HG03520 (cell line): ENCODE data around the gene FUT7.
"Not testable (repeated sequence)": the region's sequence is repeated elsewhere in the genome, so short reads cannot be mapped to it uniquely, and the experiment has no call there.

Experiments
- ATAC-seq: cut with Tn5 transposase; IDR thresholded peaks from one replicate; pipeline ENCODE4 v1.9.1; 2021; ENCODE audit warnings: mild to moderate bottlenecking, moderate library complexity; ENCODE audit not compliant: unreplicated experiment

FUT7 gene

DNA sequence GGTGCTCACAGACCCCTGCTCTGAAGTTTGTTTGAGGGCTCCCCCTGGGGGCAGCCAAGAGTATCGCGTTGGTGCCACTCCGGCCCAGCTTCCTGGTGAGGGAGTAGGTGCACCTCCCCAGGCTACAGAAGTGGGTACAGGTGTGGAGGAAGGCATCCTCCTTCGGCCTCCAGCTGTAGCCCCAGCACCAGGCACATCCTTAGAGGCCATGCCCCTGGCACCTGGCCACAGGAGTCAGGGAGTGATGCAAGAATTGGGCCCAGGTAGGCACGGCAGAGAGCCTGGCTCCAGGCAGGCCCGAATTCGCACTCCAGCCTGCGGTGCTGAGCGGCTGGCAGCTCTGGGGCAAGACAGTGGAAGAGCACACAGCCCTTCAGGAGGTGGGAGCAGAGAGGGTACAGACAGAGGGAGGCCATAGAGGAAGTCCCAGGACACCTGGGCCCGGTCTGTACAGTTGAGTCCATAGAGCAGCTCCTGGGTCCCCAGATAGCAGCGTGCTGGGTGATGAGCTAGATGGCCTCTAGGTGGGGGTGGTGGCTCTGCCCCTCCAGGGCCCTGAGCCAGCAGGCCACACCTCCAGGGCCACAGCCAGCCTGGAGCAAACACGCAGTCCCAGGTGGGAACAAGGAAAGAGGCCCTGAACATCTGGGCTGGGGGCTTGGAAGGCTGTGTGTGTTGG lies 36.1 kb upstream of the FUT7 start:
- ATAC-seq = no peak

- no peak for ATAC-seq
Observed at GRCh38 chr9:137066096-137066861, 34.4 kb upstream of the FUT7 start.

- ATAC-seq = no peak
Observed at GRCh38 chr9:137065336-137065967, 33.6 kb upstream of the FUT7 start.

- no peak for ATAC-seq
Observed at GRCh38 chr9:137064880-137065164, 32.9 kb upstream of the FUT7 start.

DNA sequence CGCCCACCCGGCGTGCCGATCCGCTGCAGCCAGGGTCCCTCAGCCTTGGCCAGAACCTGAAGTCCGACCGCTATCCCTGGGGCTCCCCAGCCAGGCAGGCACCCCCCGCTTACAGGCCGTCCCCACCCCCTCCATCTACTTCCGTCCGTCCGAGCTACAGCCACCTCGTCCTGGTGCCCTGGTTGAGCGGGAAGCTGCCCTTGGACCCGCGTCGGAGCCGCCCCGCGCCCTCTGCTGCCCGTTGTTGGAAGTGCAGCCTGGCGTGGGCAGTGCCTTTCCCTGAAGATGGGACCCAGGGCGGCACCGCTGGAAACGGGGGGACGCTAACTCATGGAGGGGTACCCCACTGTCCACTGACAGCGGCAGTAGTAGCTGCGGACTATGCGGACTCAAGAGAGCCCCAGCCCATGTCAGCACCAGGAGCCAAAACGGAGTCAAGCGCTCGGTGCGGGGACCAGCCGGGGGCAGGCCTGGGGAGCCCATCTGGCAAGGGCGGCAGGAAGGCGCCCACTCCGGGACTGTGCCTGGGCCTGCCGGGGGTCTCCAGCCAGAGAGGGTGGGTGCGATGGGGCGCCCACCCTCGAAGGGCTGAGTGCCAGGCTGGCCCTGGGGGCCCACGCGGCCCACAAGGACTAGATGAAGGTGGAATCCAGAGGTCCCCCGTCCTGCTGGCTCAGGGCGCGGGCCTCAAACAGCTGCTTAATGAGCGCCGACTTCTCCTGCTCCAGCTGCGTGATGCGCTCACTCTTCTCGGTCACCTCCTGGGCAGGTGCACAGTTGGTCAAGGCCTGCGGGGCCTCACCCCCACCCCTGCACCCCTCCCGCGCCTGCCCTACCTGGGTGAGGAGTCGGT lies 32.4 kb upstream of the FUT7 start:
- ATAC-seq = no peak

- ATAC-seq = no peak
Observed at GRCh38 chr9:137063311-137064026, 31.6 kb upstream of the FUT7 start.

DNA sequence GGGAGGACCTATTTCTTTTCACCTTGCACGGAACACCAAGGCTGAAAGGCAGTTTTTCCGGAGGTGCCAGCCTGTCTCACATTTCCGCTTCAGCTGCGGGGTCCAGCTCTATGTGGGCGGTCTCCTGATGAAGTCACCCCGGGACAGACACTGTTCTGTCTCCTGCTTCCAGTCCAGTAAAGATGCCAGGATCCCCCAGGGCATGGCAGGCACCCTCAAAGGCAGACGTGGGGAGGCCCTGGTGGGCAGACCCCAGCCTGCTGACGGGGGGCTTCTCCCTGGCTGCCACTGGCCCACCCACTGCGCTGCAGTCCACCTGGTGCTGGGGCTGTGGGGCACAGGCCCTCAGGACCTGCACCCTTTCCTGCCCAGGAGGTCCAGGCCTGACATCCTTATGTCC lies 30.9 kb upstream of the FUT7 start:
- ATAC-seq = not testable (repeated sequence)

DNA sequence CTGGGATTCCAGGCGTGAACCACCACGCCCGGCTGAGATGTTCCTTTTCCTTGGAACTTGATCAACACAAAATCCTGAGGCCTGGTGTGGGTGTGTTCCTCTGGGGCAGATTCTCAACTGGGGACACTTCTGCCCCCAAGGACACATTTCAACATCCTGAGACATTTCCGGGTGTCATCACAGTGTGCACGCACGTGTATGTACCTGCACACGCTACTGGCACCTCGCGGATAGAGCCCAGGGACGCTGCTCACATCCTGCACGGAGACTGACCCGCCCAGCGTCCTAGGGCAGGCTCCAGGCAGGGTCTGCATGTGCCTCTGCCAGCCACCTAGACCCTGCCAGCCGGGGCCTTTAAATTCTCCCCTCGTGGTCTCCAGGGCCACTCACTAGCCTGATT lies 30.5 kb upstream of the FUT7 start:
- ATAC-seq = no peak

DNA sequence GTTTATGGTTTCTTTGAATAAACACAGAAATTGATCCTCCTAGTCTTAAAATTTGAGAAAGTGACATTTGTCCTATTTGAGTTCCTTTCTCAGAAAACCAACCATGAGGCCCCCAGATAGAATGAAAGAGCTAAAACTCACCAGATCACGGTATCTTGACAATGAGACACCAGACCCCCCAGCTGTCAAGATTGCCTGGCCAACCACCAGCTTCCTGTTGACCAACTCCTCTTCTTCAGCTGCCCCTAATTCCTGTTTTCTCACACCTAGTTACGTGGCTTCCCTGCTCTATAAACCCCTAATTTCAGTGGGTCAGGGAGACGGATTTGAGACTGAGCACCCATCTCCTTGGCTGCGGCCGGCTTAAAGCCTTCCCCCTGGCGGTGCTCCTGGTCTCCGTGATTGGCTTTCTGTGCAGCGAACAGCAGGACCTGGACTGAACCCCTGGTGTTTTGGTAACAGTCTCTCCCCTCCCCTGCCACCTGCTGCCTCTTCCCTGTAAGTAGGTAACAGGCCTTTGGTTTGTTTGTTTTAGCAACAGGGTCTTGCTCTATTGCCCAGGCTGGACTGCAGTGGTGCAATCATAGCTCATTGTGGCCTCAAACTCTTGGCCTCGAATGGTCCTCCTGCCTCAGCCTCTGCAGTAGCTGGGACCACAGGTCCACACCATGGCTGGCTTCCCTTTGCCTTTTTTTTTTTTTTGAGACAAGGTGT lies 26.8 kb upstream of the FUT7 start:
- ATAC-seq = no peak

- no peak for ATAC-seq
Observed at GRCh38 chr9:137057545-137057944, 25.7 kb upstream of the FUT7 start.

- no peak for ATAC-seq
Observed at GRCh38 chr9:137056739-137057415, 25.0 kb upstream of the FUT7 start.

DNA sequence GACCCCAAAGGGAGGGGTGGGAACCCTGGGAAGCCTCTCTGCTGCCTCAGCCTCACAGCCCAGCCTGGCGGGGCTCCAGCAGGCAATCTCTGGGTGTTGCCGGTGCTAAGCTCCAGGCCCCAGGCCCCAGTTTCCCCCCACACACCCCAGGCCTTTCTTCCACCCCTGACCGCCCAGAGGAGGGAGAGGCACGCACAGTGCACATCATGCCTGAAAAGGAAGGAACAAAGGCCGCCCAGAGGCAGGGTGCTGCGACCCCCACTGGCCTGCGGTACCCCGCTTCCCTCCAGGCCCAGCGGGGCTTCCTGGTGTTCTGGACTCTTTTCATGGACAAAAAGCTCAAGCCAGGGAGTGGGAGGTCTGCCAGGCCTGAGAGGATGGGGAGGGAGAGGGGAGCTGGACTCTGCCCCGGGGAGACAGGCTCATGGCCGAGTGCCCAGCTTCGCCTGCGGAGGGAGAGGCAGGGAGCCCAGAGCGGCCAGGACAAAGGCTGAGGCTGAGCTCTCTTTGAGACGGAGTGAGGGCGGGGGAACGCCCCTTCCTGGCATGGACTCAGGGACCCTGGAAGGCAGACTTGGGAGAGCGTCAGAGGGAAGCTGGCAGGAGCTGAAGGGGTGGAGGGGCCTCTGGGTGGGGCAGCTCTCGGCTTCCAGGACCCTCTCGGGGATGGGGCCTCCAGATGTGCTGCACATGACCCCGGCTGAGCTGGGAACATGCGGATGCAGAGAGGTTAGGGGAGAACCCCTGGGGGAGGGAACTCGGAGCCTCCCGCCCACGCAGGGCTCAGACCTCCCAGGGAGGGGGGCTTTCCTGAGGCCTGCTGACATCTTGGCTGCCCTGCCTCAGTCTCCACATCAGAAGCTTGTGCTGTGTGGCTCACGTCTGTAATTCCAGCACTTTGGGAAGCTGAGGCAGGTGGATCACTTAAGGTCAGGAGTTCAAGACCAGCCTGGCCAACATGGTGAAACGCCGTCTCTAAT lies 23.8 kb upstream of the FUT7 start:
- no peak for ATAC-seq

- ATAC-seq = no peak
Observed at GRCh38 chr9:137054932-137055384, 23.1 kb upstream of the FUT7 start.

- ATAC-seq = no peak
Observed at GRCh38 chr9:137053944-137054931, 22.4 kb upstream of the FUT7 start, which contains the start of gene ENTPD2. TSS of gene ENTPD2 (minus strand) at chr9:137054061. CDS start at chr9:137053997, 64 bp downstream.

- no peak for ATAC-seq
Observed at GRCh38 chr9:137052998-137053943, 21.4 kb upstream of the FUT7 start.

GRCh38 chr9:137052293-137052692 lies 20.4 kb upstream of the FUT7 start:
- ATAC-seq = no peak
